Activated T-helper 1 cell treated with anti-CD3 and anti-CD28 coated beads, Interleukin-2, amount 50 U/mL, for 16 hours (primary cell): ENCODE measurements around the gene NXPH4.

Experiments used
- DNase-seq, 2 donors: peaks; one replicate each; pipeline ENCODE4 v3.0.0-alpha.2; 2020; ENCODE audit warnings: low read depth in 1 of 2, low spot score in 1 of 2

Gene NXPH4

DNA sequence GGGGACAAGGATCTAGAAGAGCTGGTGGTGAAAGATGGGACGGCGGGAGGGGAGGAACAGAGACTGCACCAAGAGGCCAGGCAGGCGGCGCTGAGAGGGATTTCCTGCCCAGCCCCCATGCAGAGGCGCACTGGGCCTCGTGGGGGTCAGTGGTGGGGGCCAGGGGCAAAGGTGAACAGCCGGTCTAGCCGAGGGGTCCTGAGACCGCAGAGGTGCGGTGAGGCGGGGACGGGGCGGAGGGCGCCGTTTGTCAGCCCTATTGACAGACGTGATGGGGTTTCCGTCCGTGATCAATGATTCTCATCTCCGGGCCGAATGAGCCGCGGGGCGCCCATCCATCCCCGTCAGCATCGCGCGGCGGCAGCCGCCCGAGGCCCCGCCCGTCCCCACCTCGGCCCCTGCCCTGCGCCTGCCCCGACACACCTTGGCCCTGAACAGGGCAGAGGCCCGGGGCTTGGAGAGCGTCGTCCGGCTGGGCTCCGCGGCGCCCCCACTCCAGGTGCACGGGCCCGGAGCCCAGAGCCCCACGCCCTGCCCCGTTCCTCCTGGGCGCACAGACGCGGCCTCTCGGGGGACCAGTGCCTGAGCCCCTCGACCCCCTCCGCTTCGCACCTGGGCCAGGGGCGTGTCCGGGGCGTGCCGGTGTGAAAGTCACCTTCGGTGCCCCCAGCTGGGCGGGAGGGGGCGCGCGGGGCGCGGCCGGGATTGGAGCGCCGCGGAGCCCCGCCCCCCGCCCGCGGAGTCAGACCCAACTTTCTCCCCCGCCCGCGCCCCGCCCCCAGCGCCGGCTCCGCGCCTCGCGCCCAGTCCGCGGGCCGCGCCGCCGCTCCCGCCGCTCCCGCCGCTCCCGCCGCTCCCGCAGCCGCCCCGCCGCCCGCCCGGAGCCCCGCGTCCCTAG, at the start of gene NXPH4:
NXPH4 (plus strand) TSS at position 781 of the 898 bp plus-strand sequence. CDS start 176 bp downstream, outside the sequence.
- DNase-seq = peak in 1 of 2 donors; percentile 45

DNA sequence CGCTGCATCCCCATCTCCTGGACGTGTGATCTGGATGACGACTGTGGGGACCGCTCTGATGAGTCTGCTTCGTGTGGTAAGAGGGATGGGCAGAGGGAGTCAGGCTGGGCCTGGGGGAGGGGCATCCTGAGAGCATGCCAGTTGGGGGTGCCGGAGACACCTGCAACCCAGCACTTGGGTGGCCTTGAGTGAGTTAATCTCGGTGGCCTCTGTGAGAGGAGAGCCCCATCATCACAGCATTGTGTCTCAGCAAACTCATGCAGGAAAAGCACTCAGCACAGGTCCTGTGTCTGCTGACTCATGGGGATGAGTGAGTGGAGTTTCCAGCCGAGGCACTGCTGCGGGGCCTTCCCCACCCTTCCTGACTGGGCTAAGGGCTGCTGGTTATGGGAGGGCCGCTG, 49.6 kb upstream of the NXPH4 start:
- DNase-seq = no peak

DNA sequence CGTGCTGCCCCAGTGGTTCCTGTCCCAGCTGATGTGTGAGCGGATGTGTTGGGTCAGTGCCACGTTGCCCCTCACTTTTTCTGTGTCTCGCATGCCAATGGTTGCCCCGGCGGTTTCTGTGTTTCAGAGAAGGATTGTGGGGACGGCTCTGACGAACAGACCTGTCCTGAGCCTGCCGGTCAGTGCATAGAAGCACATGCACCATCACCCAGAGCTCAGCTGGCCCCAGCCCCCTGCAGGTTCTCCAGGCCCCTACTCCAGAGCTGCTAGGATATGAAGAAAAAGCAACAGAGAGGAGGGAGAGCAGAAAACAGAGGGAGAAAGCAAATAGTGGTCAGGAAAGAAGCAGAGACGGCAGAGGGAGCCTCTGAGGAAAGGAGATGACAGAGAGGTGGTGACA, 48.5 kb upstream of the NXPH4 start:
- no peak for DNase-seq

DNA sequence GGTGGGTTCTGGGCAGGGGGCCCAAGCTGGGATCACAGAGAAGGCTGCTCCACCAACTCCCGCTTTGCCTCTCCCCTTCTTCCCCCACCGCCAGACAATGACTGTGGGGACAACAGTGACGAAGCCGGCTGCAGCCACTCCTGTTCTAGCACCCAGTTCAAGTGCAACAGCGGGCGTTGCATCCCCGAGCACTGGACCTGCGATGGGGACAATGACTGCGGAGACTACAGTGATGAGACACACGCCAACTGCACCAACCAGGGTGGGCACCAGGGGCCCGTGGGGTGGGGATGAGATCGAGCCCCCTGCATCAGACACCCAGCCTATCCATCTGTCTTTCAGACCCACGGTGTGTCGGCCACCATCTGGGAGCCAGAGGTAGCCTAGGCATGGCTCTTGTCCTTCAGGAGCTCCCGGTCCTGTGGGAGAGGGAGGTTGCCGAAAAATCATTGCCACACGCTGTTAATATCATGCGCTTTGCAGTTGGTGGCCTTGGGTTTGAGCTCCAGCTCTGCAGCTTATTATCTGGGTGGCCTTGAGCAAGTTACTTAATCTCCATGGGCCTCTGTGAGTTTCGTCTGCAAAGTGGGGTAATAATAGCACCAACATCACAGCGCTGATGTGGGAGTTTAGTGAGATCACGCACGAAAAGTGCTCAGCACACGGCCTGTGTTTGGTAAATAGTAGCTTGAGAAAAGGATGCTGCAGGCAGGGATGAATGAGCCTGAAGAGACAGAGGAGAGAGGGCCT, 47.4 kb upstream of the NXPH4 start:
- no peak for DNase-seq

DNA sequence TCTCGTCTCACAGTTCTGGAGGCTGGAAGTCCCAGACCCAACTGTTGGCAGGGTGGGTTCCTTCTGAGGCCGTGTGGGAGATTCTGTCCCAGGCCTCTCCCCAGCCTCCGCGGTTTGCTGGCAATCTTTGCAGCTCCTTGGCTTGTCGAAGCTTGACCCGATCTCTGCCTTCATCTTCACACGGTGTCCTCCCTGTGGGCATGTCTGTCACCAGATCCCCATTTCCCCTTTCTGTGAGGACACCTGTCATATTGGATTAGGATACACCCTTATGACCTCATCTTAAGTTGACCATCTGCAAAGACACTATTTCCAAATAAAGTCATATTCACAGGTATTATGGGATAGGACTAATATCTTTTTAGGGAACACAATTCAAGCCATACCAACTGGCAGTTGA, 46.6 kb upstream of the NXPH4 start:
- DNase-seq = no peak

DNA sequence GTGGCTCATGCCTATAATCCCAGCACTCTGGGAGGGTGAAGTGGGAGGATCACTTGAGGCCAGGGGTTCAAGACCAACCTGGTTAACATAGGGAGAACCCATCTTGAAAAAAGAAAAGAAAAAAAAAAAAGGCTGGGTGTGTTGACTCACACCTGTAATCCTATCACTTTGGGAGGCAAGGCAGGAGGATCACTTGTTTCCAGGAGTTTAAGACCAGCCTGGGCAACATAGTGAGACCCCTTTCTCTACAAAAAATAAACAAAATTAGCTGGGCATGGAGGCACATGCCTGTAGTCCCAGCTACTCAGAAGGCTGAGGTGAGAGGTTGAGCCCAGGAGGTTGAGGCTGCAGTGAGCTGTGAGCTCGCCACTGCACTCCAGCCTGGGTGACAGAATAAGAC, 46.2 kb upstream of the NXPH4 start:
- DNase-seq = no peak

DNA sequence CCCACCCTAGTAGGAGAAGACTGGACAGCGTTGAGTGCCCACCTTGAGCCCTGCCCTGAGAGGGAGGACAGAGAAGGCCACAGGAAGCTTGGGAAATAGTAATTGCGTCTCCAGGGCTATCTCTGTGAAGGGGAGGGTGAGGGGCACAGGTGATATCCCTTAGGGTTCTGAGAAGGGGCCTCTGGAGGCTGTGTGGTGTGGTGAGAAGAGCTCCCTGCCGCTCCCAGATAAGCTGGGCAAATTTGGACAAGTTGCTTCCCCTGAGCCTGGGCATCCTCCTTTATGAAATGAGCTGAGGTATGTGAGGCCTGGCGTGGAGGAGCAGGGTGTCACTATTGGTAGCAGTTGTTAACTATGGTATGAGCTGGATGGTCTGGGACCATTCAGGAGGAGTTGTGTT, 45.7 kb upstream of the NXPH4 start:
- DNase-seq = no peak

DNA sequence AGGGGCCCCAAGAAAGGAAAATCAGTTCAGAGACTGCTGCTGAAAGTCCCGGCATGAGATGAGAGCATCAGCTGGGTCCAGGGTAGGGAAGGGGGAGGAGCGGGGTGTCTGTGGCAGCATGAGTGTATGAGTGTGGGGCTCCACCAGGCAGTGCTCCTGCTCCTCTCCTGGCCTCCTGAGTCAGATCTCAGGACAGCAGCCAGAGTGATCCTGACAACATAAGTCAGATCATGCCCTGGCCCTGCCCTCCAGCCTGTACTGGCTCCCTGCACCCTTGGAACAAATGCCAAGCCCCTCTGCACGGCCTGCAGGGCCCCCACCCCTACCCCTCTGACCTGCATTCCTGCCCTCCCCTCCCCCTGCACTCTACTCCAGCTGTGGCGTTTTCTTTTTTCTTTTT, 44.9 kb upstream of the NXPH4 start:
- no peak for DNase-seq

DNA sequence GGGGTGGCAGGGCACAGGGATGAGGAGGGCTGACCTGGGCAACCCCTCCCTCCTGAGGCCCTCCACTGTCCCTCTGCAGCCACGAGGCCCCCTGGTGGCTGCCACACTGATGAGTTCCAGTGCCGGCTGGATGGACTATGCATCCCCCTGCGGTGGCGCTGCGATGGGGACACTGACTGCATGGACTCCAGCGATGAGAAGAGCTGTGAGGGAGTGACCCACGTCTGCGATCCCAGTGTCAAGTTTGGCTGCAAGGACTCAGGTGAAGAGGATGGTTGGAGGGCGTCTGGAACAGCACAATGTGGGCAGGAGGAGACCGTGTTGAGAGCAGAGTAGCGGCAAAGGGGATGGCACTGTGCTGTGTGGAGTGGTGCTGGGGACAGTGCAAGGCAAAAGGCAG, 43.5 kb upstream of the NXPH4 start:
- DNase-seq = no peak

DNA sequence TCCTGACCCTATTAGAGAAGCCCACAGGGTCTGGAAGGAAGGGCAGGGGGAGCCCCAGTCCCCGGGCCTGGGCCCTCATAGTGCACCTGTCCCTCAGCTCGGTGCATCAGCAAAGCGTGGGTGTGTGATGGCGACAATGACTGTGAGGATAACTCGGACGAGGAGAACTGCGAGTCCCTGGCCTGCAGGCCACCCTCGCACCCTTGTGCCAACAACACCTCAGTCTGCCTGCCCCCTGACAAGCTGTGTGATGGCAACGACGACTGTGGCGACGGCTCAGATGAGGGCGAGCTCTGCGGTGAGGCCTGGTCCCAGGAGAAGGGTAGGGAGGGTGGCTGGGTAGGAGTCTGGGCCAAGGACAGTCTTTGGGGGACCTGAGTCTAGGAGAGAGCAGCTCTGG, 42.9 kb upstream of the NXPH4 start:
- no peak for DNase-seq

DNA sequence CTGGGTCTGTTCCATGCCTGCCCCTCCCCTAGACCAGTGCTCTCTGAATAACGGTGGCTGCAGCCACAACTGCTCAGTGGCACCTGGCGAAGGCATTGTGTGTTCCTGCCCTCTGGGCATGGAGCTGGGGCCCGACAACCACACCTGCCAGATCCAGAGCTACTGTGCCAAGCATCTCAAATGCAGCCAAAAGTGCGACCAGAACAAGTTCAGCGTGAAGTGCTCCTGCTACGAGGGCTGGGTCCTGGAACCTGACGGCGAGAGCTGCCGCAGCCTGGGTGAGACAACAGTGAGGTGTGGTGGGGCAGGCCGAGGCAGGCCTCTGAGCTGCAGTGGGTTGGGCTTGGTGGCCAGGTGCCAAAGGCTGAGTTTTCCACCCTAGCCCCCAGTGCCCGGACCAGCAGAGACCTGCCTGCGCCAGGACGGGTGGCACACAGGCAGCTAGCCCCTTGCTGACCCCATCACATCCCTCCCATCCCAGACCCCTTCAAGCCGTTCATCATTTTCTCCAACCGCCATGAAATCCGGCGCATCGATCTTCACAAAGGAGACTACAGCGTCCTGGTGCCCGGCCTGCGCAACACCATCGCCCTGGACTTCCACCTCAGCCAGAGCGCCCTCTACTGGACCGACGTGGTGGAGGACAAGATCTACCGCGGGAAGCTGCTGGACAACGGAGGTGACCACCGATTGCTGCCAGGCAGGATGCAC, 41.0 kb upstream of the NXPH4 start:
- peak in 1 of 2 donors; percentile 21 for DNase-seq

DNA sequence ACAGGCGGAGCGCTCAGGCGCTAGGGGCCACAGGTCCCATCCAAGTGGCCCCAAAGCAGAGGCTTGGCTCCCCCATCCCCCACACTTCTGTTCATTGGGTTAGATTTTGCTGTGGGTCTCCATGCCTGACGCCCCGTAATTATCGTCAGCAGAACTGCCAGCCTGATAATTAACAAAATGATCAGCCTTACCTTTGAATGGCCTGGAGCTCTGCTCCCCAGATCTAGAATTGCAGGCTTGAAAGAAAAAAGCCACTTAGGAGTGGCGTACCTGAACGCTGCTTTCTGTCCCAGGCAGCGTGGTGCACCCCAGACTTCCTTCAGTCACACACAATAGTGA, 40.5 kb upstream of the NXPH4 start:
- DNase-seq = no peak

DNA sequence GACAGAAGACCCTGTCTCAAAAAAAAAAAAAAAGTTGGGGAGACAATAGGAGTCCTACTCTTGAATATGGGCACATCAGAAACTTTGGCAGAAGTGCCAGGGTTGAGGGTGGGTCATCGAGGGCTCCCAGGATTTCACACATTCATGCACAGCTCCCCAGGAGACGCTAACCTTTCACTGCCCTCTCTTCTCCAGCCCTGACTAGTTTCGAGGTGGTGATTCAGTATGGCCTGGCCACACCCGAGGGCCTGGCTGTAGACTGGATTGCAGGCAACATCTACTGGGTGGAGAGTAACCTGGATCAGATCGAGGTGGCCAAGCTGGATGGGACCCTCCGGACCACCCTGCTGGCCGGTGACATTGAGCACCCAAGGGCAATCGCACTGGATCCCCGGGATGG, 39.7 kb upstream of the NXPH4 start:
- DNase-seq = no peak

DNA sequence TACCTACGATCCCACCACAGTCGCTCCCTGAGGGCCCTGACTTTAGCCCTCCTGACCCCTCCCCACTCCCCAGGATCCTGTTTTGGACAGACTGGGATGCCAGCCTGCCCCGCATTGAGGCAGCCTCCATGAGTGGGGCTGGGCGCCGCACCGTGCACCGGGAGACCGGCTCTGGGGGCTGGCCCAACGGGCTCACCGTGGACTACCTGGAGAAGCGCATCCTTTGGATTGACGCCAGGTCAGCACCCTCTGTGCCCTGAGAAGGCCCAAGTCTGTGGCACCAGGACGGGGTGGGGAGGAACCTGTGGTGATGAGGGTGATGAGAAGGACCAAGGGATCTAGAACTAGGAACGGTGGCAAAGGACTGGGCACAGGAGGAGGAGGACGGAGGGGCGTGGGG, 39.2 kb upstream of the NXPH4 start:
- DNase-seq = no peak

DNA sequence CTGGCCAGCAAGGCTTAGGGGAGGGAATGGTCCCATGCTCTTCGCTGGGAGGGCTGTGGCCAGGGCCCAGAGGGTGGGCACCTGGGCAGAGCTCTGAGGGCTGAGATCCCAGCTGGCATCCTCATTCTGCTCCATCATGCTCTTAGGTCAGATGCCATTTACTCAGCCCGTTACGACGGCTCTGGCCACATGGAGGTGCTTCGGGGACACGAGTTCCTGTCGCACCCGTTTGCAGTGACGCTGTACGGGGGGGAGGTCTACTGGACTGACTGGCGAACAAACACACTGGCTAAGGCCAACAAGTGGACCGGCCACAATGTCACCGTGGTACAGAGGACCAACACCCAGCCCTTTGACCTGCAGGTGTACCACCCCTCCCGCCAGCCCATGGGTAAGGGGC, 38.4 kb upstream of the NXPH4 start:
- DNase-seq = no peak

DNA sequence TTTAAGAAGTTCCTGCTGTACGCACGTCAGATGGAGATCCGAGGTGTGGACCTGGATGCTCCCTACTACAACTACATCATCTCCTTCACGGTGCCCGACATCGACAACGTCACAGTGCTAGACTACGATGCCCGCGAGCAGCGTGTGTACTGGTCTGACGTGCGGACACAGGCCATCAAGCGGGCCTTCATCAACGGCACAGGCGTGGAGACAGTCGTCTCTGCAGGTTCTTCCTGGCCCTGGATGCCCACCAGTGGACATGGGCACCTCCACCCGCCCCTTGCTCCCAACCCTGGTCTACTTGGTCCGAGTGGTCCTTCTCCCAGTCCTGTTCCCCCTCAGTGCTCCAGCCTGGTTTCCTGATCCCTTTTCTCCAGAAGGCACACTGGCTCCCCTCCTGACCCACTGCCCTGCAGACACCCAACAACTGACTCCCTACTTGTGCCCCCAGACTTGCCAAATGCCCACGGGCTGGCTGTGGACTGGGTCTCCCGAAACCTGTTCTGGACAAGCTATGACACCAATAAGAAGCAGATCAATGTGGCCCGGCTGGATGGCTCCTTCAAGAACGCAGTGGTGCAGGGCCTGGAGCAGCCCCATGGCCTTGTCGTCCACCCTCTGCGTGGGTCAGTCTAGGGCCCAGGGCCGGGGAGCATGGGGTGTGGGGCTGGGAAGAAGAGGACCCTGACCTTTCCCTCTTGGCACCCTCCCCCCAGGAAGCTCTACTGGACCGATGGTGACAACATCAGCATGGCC, 37.1 kb upstream of the NXPH4 start:
- DNase-seq = no peak

DNA sequence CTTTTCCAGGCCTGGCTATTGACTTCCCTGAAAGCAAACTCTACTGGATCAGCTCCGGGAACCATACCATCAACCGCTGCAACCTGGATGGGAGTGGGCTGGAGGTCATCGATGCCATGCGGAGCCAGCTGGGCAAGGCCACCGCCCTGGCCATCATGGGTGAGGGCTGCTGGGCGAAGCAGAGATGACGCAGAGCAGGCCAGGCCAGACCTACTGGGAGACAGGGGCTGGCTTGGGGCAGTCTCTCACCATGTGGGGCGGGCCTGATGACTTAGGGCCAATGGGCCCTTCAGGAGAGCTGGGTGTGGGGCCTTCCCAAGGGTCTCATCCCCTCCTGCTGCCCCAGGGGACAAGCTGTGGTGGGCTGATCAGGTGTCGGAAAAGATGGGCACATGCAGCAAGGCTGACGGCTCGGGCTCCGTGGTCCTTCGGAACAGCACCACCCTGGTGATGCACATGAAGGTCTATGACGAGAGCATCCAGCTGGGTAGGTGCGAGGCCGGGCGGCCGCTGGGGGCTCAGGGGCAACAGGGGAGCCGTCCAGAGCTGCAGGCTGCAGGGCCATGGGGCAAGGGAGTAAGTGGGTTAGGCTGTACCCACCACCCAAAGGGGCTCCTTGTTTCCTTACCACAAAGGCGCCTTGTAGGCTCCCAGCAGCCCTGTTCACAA, 36.1 kb upstream of the NXPH4 start:
- no peak for DNase-seq

DNA sequence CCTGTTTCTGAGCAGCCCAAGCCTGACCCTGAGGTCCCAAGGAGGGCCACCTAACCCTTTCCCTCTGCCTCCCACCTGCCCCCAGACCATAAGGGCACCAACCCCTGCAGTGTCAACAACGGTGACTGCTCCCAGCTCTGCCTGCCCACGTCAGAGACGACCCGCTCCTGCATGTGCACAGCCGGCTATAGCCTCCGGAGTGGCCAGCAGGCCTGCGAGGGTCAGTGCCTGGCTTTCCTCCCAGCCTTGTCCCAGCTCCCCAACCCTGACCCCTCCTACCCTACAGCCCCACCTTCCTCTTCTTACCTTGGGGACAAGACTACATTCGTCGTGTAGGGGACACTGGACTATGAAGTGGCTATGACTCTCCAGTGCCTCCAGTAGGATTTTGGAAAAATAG, 35.5 kb upstream of the NXPH4 start:
- no peak for DNase-seq

DNA sequence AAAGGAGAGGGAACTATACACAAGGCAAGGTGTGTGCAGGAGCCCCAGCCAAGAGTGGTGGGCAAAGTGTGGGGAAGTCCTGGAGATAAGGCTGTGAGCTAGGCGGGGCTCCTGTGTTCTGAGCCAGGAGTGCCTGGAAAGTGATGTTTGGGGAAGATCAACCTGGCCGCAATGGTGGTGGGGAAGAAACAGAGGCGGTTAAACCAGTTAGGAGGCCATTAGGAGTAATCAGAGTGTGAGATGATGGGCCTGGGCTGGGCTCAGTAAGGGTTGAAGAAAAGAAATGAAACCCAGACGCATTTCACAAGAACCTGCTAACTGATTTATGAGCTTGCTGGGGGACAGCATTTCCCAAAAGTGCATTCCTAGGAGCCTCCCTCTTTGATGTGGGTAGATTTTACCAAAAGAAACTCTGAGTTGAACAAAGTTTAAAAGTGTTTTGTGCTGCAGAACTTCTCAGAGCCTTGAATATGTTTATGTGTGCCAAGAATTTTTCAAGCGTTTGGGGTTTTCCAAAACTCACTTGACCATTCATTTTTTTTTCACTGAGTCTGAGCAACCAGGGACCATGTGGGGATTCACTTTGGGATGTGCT, 34.9 kb upstream of the NXPH4 start:
- no peak for DNase-seq

DNA sequence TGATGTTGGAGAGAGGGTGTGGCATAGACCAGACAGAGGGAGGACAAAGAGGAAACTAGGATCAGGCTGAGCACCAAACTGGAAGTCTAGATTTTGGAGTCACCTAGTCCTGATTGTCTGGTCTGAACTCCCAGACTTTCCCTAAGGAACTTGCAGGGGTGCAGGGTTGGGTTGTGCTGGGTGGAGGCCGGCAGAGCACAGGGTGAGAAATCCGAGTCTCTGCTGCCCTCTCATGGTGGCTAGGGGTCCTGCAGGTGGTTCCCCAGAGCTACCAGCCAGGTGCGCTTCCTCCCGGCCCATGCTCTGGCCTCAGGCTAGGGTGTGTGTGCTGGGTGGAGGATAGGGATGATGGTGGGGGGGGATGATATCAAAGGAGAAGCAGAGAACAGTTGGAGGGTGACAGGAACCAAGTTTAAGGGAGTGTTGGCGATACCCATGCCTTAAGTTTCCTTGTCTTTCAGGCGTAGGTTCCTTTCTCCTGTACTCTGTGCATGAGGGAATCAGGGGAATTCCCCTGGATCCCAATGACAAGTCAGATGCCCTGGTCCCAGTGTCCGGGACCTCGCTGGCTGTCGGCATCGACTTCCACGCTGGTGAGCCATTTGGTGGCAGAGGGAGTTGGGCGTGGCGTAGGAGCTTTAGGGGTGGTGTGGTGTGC, 33.5 kb upstream of the NXPH4 start:
- DNase-seq = peak; percentile 69 to 73
